NCI-H345 treated with DMSO at 0.1 percent for 48 hours (cell line): ENCODE results near the gene ACO2.
"Not testable (repeated sequence)": the region's sequence is repeated elsewhere in the genome, so short reads cannot be mapped to it uniquely, and the experiment has no call there.

Experiments
- DNase-seq: peaks from one replicate; lab custom pipeline; 2025; ENCODE audit not compliant: unreplicated experiment; lab: John Stamatoyannopoulos, UW

ACO2 gene

GRCh38 chr22:41447435-41448188 is 21.3 kb upstream of the ACO2 start:
- DNase-seq = peak; percentile 22

- peak; percentile 92 for DNase-seq
Observed at GRCh38 chr22:41448189-41448808, 20.6 kb upstream of the ACO2 start.

- no peak for DNase-seq
Observed at GRCh38 chr22:41458161-41458728, 10.7 kb upstream of the ACO2 start.

- DNase-seq = no peak
Observed at GRCh38 chr22:41459431-41459830, 9.5 kb upstream of the ACO2 start.

- DNase-seq = not testable (repeated sequence)
Observed at GRCh38 chr22:41460071-41460470, 8.8 kb upstream of the ACO2 start.

GRCh38 chr22:41461901-41462300 is 7.0 kb upstream of the ACO2 start:
- DNase-seq = no peak

- no peak for DNase-seq
Observed at GRCh38 chr22:41469218-41469851, 418 bp downstream of the ACO2 start.

- DNase-seq = no peak
Observed at GRCh38 chr22:41470886-41471285, 2.0 kb downstream of the ACO2 start.

- DNase-seq = no peak
Observed at GRCh38 chr22:41471568-41471967, 2.7 kb downstream of the ACO2 start.

- DNase-seq = no peak
Observed at GRCh38 chr22:41474872-41475451, 6.0 kb downstream of the ACO2 start.

- no peak for DNase-seq
Observed at GRCh38 chr22:41478473-41478872, 9.6 kb downstream of the ACO2 start.

GRCh38 chr22:41478891-41479521 is 10.1 kb downstream of the ACO2 start:
- DNase-seq = no peak

GRCh38 chr22:41479671-41480396 is 10.9 kb downstream of the ACO2 start:
- DNase-seq = no peak

GRCh38 chr22:41480397-41480735 is 11.4 kb downstream of the ACO2 start:
- DNase-seq = no peak

- no peak for DNase-seq
Observed at GRCh38 chr22:41481131-41481830, 12.4 kb downstream of the ACO2 start.

GRCh38 chr22:41481925-41482318 is 13.0 kb downstream of the ACO2 start:
- DNase-seq = no peak

- no peak for DNase-seq
Observed at GRCh38 chr22:41482319-41482935, 13.5 kb downstream of the ACO2 start.

GRCh38 chr22:41485033-41485432 is 16.1 kb downstream of the ACO2 start:
- no peak for DNase-seq
